WTC11 (cell line): ENCODE results near the gene SPOPL. TPM values are rescaled to one million over a fixed set of nuclear protein-coding genes. Genes with fewer than 3 reads are reported as not detected.

ENCODE experiments used
- ATAC-seq: fragments of 200-7000 bp; cut with Tn5 transposase; 2 replicates; pipeline ENCODE4 v1.10.0; 2021; ENCODE audit warnings: mild to moderate bottlenecking, moderate library complexity
- CTCF ChIA-PET: fragments of 300-600 bp; sonication (Branson Sonifier 250); formaldehyde crosslinking; loops from one replicate; lab custom pipeline; 2021; ENCODE audit warnings: antibody characterized with exemption; lab: Charles Lee
- POLR2A ChIA-PET: fragments of 350-600 bp; sonication (Branson Sonifier 250); formaldehyde crosslinking; loops from one replicate; lab custom pipeline; 2021; ENCODE audit warnings: antibody characterized with exemption; lab: Charles Lee
- DNase-seq: peaks from one replicate; pipeline ENCODE4 v3.0.0; 2021; ENCODE audit warnings: low spot score
- H3K27ac Mint-ChIP-seq: 2 replicates; pipeline ENCODE4 v1.8.0; 2021; ENCODE audit warnings: mixed read lengths
- H3K27me3 Mint-ChIP-seq: 2 replicates; pipeline ENCODE4 v1.8.0; 2021; ENCODE audit warnings: low read depth, mild to moderate bottlenecking, moderate library complexity, mixed read lengths
- H3K36me3 Mint-ChIP-seq: 2 replicates; pipeline ENCODE4 v1.8.0; 2021; ENCODE audit warnings: mixed read lengths
- H3K4me1 Mint-ChIP-seq: 2 replicates; pipeline ENCODE4 v1.8.0; 2022; ENCODE audit warnings: mixed read lengths
- H3K4me3 Mint-ChIP-seq: 2 replicates; pipeline ENCODE4 v1.8.0; 2021; ENCODE audit warnings: mild to moderate bottlenecking, moderate library complexity, mixed read lengths
- H3K9me3 Mint-ChIP-seq: 2 replicates; pipeline ENCODE4 v1.8.0; 2021; ENCODE audit warnings: mixed read lengths
- AR ChIP-seq: fragments of 250-450 bp; sonication (Bioruptor Pico); IDR thresholded peaks from 2 replicates; pipeline ENCODE4 v1.9.0; 2021; ENCODE audit warnings: mild to moderate bottlenecking
- ARID4B ChIP-seq: sonication (generic); formaldehyde crosslinking; IDR thresholded peaks from 2 replicates; pipeline ENCODE4 v1.8.0; 2023; ENCODE audit warnings: missing genetic modification reagents, mild to moderate bottlenecking, borderline replicate concordance
- ATF1 ChIP-seq: sonication (generic); formaldehyde crosslinking; IDR thresholded peaks from 2 replicates; pipeline ENCODE4 v1.8.1; 2023; ENCODE audit warnings: mild to moderate bottlenecking, moderate library complexity, missing genetic modification reagents
- ATF2 ChIP-seq: sonication (generic); formaldehyde crosslinking; IDR thresholded peaks from 2 replicates; pipeline ENCODE4 v1.8.1; 2022; ENCODE audit warnings: low read depth, missing genetic modification reagents, borderline replicate concordance
- FOXK1 ChIP-seq: sonication (generic); formaldehyde crosslinking; IDR thresholded peaks from 2 replicates; pipeline ENCODE4 v1.8.0; 2022; ENCODE audit warnings: mild to moderate bottlenecking, moderate library complexity, missing genetic modification reagents
- FOXP1 ChIP-seq: sonication (generic); formaldehyde crosslinking; IDR thresholded peaks from 2 replicates; pipeline ENCODE4 v1.8.0; 2022; ENCODE audit warnings: missing genetic modification reagents, mild to moderate bottlenecking, moderate library complexity, borderline replicate concordance
- MYBL2 ChIP-seq: sonication (generic); formaldehyde crosslinking; IDR thresholded peaks from 2 replicates; pipeline ENCODE4 v1.8.1; 2023; ENCODE audit warnings: mild to moderate bottlenecking, moderate library complexity, missing genetic modification reagents
- NFATC4 ChIP-seq: fragments of 250-450 bp; sonication (Bioruptor Pico); IDR thresholded peaks from 2 replicates; pipeline ENCODE4 v1.9.0; 2021; ENCODE audit warnings: mild to moderate bottlenecking
- NR1H2 ChIP-seq: sonication (generic); formaldehyde crosslinking; IDR thresholded peaks from 2 replicates; pipeline ENCODE4 v1.9.0; 2021; ENCODE audit warnings: mild to moderate bottlenecking, moderate library complexity, missing genetic modification reagents
- PREB ChIP-seq: sonication (generic); formaldehyde crosslinking; IDR thresholded peaks from 2 replicates; pipeline ENCODE4 v1.8.1; 2022; ENCODE audit warnings: mild to moderate bottlenecking, missing genetic modification reagents, moderate library complexity, borderline replicate concordance
- PRRX2 ChIP-seq: fragments of 250-450 bp; sonication (Bioruptor Pico); IDR thresholded peaks from 2 replicates; pipeline ENCODE4 v1.8.0; 2021; ENCODE audit warnings: mild to moderate bottlenecking
- SP1 ChIP-seq: sonication (generic); formaldehyde crosslinking; conservative IDR thresholded peaks from 2 replicates; pipeline ENCODE4 v1.8.1; 2022; ENCODE audit warnings: missing genetic modification reagents
- STAT6 ChIP-seq: sonication (generic); formaldehyde crosslinking; conservative IDR thresholded peaks from 2 replicates; pipeline ENCODE4 v1.8.1; 2023; ENCODE audit warnings: mild to moderate bottlenecking, low read depth, missing genetic modification reagents, moderate library complexity
- TEAD4 ChIP-seq: sonication (generic); formaldehyde crosslinking; IDR thresholded peaks from 2 replicates; pipeline ENCODE4 v1.8.0; 2022; ENCODE audit warnings: mild to moderate bottlenecking, missing genetic modification reagents
- ZNF121 ChIP-seq: sonication (generic); formaldehyde crosslinking; IDR thresholded peaks from 2 replicates; pipeline ENCODE4 v1.8.0; 2023; ENCODE audit warnings: missing genetic modification reagents
- ZNF423 ChIP-seq: fragments of 250-450 bp; sonication (Bioruptor Pico); IDR thresholded peaks from 2 replicates; pipeline ENCODE4 v2.1.2; 2022; ENCODE audit warnings: mild to moderate bottlenecking, moderate library complexity
- total RNA-seq: library from RNA; stranded (reverse); gene quantifications from 3 replicates; pipeline ENCODE4 v1.2.3, GENCODE V29; 2021
- TF ChIP-seq, protein P1 (sequence below): sonication (generic); formaldehyde crosslinking; IDR thresholded peaks from 2 replicates; pipeline ENCODE4 v1.8.1; 2022; ENCODE audit warnings: missing genetic modification reagents, borderline replicate concordance
- TF ChIP-seq, protein P2 (sequence below): sonication (generic); formaldehyde crosslinking; IDR thresholded peaks from 2 replicates; pipeline ENCODE4 v1.8.1; 2023; ENCODE audit warnings: mild to moderate bottlenecking, missing genetic modification reagents, moderate library complexity
- TF ChIP-seq, protein P3 (sequence below): sonication (generic); formaldehyde crosslinking; IDR thresholded peaks from 2 replicates; pipeline ENCODE4 v1.8.1; 2023; ENCODE audit warnings: mild to moderate bottlenecking, missing genetic modification reagents

Gene SPOPL
- total RNA-seq, 1 experiment from 2014 or later: 13.3 TPM

DNA sequence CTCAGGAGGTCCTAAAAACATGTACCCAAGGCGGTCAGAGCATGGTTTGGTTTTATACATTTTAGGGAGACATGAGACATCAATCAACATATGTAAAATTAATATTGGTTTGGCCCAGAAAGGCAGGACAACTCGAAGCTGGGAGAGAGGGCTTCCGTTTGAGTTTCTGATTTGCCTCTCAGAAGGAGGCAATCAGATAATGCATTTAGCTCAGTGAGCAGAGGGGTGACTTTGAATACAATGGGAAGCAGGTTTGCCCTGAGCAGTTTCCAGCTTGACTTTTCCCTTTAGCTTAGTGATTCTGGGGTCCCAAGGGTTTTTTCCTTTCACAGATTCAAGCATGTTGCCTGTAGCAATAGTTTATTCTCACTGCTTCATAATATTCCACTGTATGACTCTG lies 12.6 kb downstream of the SPOPL start (continued):
- TF ChIP-seq, protein P1, sequence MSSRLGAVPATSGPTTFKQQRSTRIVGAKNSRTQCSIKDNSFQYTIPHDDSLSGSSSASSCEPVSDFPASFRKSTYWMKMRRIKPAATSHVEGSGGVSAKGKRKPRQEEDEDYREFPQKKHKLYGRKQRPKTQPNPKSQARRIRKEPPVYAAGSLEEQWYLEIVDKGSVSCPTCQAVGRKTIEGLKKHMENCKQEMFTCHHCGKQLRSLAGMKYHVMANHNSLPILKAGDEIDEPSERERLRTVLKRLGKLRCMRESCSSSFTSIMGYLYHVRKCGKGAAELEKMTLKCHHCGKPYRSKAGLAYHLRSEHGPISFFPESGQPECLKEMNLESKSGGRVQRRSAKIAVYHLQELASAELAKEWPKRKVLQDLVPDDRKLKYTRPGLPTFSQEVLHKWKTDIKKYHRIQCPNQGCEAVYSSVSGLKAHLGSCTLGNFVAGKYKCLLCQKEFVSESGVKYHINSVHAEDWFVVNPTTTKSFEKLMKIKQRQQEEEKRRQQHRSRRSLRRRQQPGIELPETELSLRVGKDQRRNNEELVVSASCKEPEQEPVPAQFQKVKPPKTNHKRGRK (CRISPR knock-in tag): no peak
- TF ChIP-seq SP1 (CRISPR knock-in tag) (no peak), ZNF121 (CRISPR knock-in tag) (no peak)
- TF ChIP-seq, all 79 proteins: peak for 0

DNA sequence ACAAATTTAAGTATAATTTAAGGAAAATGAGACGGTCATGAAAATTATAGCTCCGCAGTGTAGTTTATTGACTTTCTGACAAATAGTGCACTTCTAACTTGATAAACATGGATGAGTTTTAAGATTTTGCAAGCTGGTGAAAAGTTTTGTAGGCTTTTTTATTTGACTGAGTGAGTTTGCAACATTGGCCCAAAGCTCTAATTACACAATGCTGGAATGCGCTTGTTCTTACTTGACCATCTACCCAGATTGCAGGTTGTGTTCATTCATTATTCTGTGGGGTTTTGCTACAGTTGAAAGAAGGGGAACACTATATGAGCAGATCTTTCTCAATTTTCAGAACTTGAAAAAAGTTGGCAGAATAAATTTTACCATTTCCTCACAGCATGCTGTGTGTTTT lies 13.5 kb downstream of the SPOPL start:
- Mint-ChIP-seq H3K27me3 (no peaks in the 10 kb centered on the region), H3K4me1 (peaks cover 38% of the 10 kb centered on the region), H3K27ac (no peak overlapping the region), H3K9me3 (peaks cover 5% of the 10 kb centered on the region), H3K36me3 (peaks cover 4% of the 10 kb centered on the region), H3K4me3 (no peak overlapping the region)
- DNase-seq (no peak), ATAC-seq (no peak)
- ChIA-PET POLR2A (no interaction called here), CTCF (no interaction called here)
- no peak for TF ChIP-seq NFATC4 (CRISPR knock-in tag)
- no peak for TF ChIP-seq MYBL2 (CRISPR knock-in tag)
- TF ChIP-seq TEAD4 (CRISPR knock-in tag): no peak
- no peak for TF ChIP-seq PRRX2 (CRISPR knock-in tag)
- TF ChIP-seq AR (CRISPR knock-in tag): no peak
- no peak for TF ChIP-seq PREB (CRISPR knock-in tag)
- TF ChIP-seq, protein P2, sequence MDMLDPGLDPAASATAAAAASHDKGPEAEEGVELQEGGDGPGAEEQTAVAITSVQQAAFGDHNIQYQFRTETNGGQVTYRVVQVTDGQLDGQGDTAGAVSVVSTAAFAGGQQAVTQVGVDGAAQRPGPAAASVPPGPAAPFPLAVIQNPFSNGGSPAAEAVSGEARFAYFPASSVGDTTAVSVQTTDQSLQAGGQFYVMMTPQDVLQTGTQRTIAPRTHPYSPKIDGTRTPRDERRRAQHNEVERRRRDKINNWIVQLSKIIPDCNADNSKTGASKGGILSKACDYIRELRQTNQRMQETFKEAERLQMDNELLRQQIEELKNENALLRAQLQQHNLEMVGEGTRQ (CRISPR knock-in tag): no peak
- TF ChIP-seq ZNF423: no peak
- no peak for TF ChIP-seq FOXK1 (CRISPR knock-in tag)
- no peak for TF ChIP-seq STAT6
- TF ChIP-seq, protein P3, sequence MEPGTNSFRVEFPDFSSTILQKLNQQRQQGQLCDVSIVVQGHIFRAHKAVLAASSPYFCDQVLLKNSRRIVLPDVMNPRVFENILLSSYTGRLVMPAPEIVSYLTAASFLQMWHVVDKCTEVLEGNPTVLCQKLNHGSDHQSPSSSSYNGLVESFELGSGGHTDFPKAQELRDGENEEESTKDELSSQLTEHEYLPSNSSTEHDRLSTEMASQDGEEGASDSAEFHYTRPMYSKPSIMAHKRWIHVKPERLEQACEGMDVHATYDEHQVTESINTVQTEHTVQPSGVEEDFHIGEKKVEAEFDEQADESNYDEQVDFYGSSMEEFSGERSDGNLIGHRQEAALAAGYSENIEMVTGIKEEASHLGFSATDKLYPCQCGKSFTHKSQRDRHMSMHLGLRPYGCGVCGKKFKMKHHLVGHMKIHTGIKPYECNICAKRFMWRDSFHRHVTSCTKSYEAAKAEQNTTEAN (CRISPR knock-in tag): no peak
- TF ChIP-seq ATF1 (CRISPR knock-in tag): no peak
- no peak for TF ChIP-seq ARID4B
- no peak for TF ChIP-seq FOXP1 (CRISPR knock-in tag)
- no peak for TF ChIP-seq NR1H2
- no peak for TF ChIP-seq ATF2 (CRISPR knock-in tag)
